ENCODE results near the gene MAPKAP1.

MAPKAP1 gene

GRCh38 chr9:125415583-125416460 lies 291.2 kb downstream of the MAPKAP1 start:
- no peaks in the 10 kb centered on the region for H3K79me2 ChIP-seq (ENCODE audit: control insufficient read depth, insufficient read depth, low read length, poor library complexity)
- H3K36me3 ChIP-seq (ENCODE audit: control insufficient read depth in 1 of 2, insufficient read depth in 2 of 2, low read length in 2 of 2) = no peaks in the 10 kb centered on the region
- no peak for DNase-seq
- no peak overlapping the region for H4K91ac ChIP-seq (ENCODE audit: low read depth, low read length)
- H2BK12ac ChIP-seq (ENCODE audit: low read length) = no peak overlapping the region
- H3K79me1 ChIP-seq (ENCODE audit: low read length) = no peaks in the 10 kb centered on the region
- no peak overlapping the region for H3K9ac ChIP-seq (ENCODE audit: low read length)
- H4K8ac ChIP-seq (ENCODE audit: low read depth, low read length) = no peak overlapping the region
- H2BK5ac ChIP-seq (ENCODE audit: low read depth, low read length, poor library complexity) = no peak overlapping the region
- H3K9me3 ChIP-seq (ENCODE audit: insufficient read depth, low read depth, low read length) = no peaks in the 10 kb centered on the region
- no peak overlapping the region for H3K4me3 ChIP-seq (ENCODE audit: low read depth, low read length)
- no peak overlapping the region for H4K12ac ChIP-seq (ENCODE audit: low read depth, low read length)
- H3K27ac ChIP-seq (ENCODE audit: low read depth, low read length) = no peak overlapping the region
- H2AK5ac ChIP-seq (ENCODE audit: low read length) = no peak overlapping the region
- no peaks in the 10 kb centered on the region for H3K27me3 ChIP-seq (ENCODE audit: insufficient read depth, low read length)
- no peak overlapping the region for H2AFZ ChIP-seq (ENCODE audit: insufficient read depth, low read length, poor library complexity)
- WGBS (ENCODE audit: extremely low coverage, insufficient coverage, insufficient read length) = no CpG with 5 or more reads among the region's 23 CpGs
- no peak overlapping the region for H2BK120ac ChIP-seq (ENCODE audit: insufficient read depth, low read length, poor library complexity)
- no peak overlapping the region for H3K4me2 ChIP-seq (ENCODE audit: low read length)
- no peaks in the 10 kb centered on the region for H3K4me1 ChIP-seq (ENCODE audit: control insufficient read depth in 1 of 2, insufficient read depth in 2 of 2, low read length in 2 of 2)
- no peak overlapping the region for H3K18ac ChIP-seq (ENCODE audit: low read length)
- H3K14ac ChIP-seq (ENCODE audit: low read length) = no peak overlapping the region
- H3K4ac ChIP-seq (ENCODE audit: low read depth, low read length) = no peak overlapping the region
- H3K23ac ChIP-seq (ENCODE audit: low read length) = no peak overlapping the region

- H3K9ac ChIP-seq (ENCODE audit: low read length) = no peak overlapping the region
- no peak overlapping the region for H4K91ac ChIP-seq (ENCODE audit: low read depth, low read length)
- H3K18ac ChIP-seq (ENCODE audit: low read length) = no peak overlapping the region
- H3K79me1 ChIP-seq (ENCODE audit: low read length) = peaks cover 1% of the 10 kb centered on the region
- H3K4me3 ChIP-seq (ENCODE audit: low read depth, low read length) = no peak overlapping the region
- no peak overlapping the region for H3K4me2 ChIP-seq (ENCODE audit: low read length)
- H4K12ac ChIP-seq (ENCODE audit: low read depth, low read length) = no peak overlapping the region
- no peak overlapping the region for H2AK5ac ChIP-seq (ENCODE audit: low read length)
- H3K4me1 ChIP-seq (ENCODE audit: control insufficient read depth in 1 of 2, insufficient read depth in 2 of 2, low read length in 2 of 2) = peaks cover 0 to under 1% of the 10 kb centered on the region in 2 experiments
- no peak overlapping the region for H3K23ac ChIP-seq (ENCODE audit: low read length)
- H2AFZ ChIP-seq (ENCODE audit: insufficient read depth, low read length, poor library complexity) = no peak overlapping the region
- H2BK12ac ChIP-seq (ENCODE audit: low read length) = no peak overlapping the region
- no peak overlapping the region for H3K14ac ChIP-seq (ENCODE audit: low read length)
- H4K8ac ChIP-seq (ENCODE audit: low read depth, low read length) = no peak overlapping the region
- no CpG with 5 or more reads among the region's 8 CpGs for WGBS (ENCODE audit: extremely low coverage, insufficient coverage, insufficient read length)
- H3K27ac ChIP-seq (ENCODE audit: low read depth, low read length) = no peak overlapping the region
- no peak overlapping the region for H3K4ac ChIP-seq (ENCODE audit: low read depth, low read length)
- peaks cover under 1% of the 10 kb centered on the region for H3K79me2 ChIP-seq (ENCODE audit: control insufficient read depth, insufficient read depth, low read length, poor library complexity)
- no peak for DNase-seq
- H3K9me3 ChIP-seq (ENCODE audit: insufficient read depth, low read depth, low read length) = peaks cover 3% of the 10 kb centered on the region
- H3K27me3 ChIP-seq (ENCODE audit: insufficient read depth, low read length) = no peaks in the 10 kb centered on the region
- no peak overlapping the region for H2BK120ac ChIP-seq (ENCODE audit: insufficient read depth, low read length, poor library complexity)
- no peaks in the 10 kb centered on the region for H3K36me3 ChIP-seq (ENCODE audit: control insufficient read depth in 1 of 2, insufficient read depth in 2 of 2, low read length in 2 of 2)
- no peak overlapping the region for H2BK5ac ChIP-seq (ENCODE audit: low read depth, low read length, poor library complexity)
Observed at GRCh38 chr9:125413579-125413978, 293.4 kb downstream of the MAPKAP1 start.

DNA sequence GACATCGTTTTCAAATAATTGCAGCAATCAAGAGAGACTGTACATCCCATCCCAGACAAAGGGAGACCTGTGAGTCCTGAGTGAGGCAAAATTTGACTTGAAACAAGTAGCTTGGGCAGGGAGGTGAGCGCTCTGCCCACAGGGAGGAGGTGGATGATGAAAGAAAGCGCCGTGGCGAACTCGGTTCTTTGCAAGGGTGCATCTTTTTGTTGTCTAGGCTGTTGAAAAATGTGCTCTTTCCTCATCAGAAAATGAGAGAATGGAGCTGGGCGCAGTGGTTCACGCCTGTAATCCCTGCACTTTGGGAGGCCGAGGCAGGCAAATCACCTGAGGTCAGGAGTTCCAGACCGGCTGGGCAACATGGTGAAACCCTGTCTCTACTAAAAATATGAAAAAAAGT lies 294.8 kb downstream of the MAPKAP1 start:
- peaks cover 7% of the 10 kb centered on the region for H3K79me1 ChIP-seq (ENCODE audit: low read length)
- no peak overlapping the region for H3K4me2 ChIP-seq (ENCODE audit: low read length)
- H3K9ac ChIP-seq (ENCODE audit: low read length) = no peak overlapping the region
- no peak overlapping the region for H3K14ac ChIP-seq (ENCODE audit: low read length)
- H2BK5ac ChIP-seq (ENCODE audit: low read depth, low read length, poor library complexity) = no peak overlapping the region
- H3K27ac ChIP-seq (ENCODE audit: low read depth, low read length) = no peak overlapping the region
- H3K9me3 ChIP-seq (ENCODE audit: insufficient read depth, low read depth, low read length) = peaks cover 3% of the 10 kb centered on the region
- H3K79me2 ChIP-seq (ENCODE audit: control insufficient read depth, insufficient read depth, low read length, poor library complexity) = peaks cover 7% of the 10 kb centered on the region
- no peak overlapping the region for H4K8ac ChIP-seq (ENCODE audit: low read depth, low read length)
- H3K36me3 ChIP-seq (ENCODE audit: control insufficient read depth in 1 of 2, insufficient read depth in 2 of 2, low read length in 2 of 2) = no peaks in the 10 kb centered on the region
- no CpG with 5 or more reads among the region's 10 CpGs for WGBS (ENCODE audit: extremely low coverage, insufficient coverage, insufficient read length)
- H3K18ac ChIP-seq (ENCODE audit: low read length) = no peak overlapping the region
- no peak overlapping the region for H3K4ac ChIP-seq (ENCODE audit: low read depth, low read length)
- H3K4me3 ChIP-seq (ENCODE audit: low read depth, low read length) = no peak overlapping the region
- H2AK5ac ChIP-seq (ENCODE audit: low read length) = no peak overlapping the region
- H2AFZ ChIP-seq (ENCODE audit: insufficient read depth, low read length, poor library complexity) = no peak overlapping the region
- no peak overlapping the region for H2BK12ac ChIP-seq (ENCODE audit: low read length)
- no peak overlapping the region for H4K91ac ChIP-seq (ENCODE audit: low read depth, low read length)
- peak; percentile 70 to 80 for DNase-seq
- H2BK120ac ChIP-seq (ENCODE audit: insufficient read depth, low read length, poor library complexity) = no peak overlapping the region
- H4K12ac ChIP-seq (ENCODE audit: low read depth, low read length) = no peak overlapping the region
- H3K23ac ChIP-seq (ENCODE audit: low read length) = no peak overlapping the region
- peaks cover 0 to 3% of the 10 kb centered on the region in 2 experiments for H3K4me1 ChIP-seq (ENCODE audit: control insufficient read depth in 1 of 2, insufficient read depth in 2 of 2, low read length in 2 of 2)
- no peaks in the 10 kb centered on the region for H3K27me3 ChIP-seq (ENCODE audit: insufficient read depth, low read length)

- Histone ChIP-seq H4K91ac (ENCODE audit: low read depth, low read length) (no peak overlapping the region), H3K36me3 (ENCODE audit: control insufficient read depth in 1 of 2, insufficient read depth in 2 of 2, low read length in 2 of 2) (no peaks in the 10 kb centered on the region), H3K4me1 (ENCODE audit: control insufficient read depth in 1 of 2, insufficient read depth in 2 of 2, low read length in 2 of 2) (peaks cover 0 to 3% of the 10 kb centered on the region in 2 experiments), H4K12ac (ENCODE audit: low read depth, low read length) (no peak overlapping the region), H3K4ac (ENCODE audit: low read depth, low read length) (no peak overlapping the region), H3K23ac (ENCODE audit: low read length) (no peak overlapping the region), H2AK5ac (ENCODE audit: low read length) (no peak overlapping the region), H3K4me3 (ENCODE audit: low read depth, low read length) (no peak overlapping the region), H3K18ac (ENCODE audit: low read length) (no peak overlapping the region), H2BK12ac (ENCODE audit: low read length) (no peak overlapping the region), H4K8ac (ENCODE audit: low read depth, low read length) (no peak overlapping the region), H2AFZ (ENCODE audit: insufficient read depth, low read length, poor library complexity) (no peak overlapping the region), H3K79me2 (ENCODE audit: control insufficient read depth, insufficient read depth, low read length, poor library complexity) (peaks cover 7% of the 10 kb centered on the region), H2BK5ac (ENCODE audit: low read depth, low read length, poor library complexity) (no peak overlapping the region), H3K14ac (ENCODE audit: low read length) (no peak overlapping the region), H3K4me2 (ENCODE audit: low read length) (no peak overlapping the region), H3K27me3 (ENCODE audit: insufficient read depth, low read length) (no peaks in the 10 kb centered on the region), H3K9ac (ENCODE audit: low read length) (no peak overlapping the region), H3K27ac (ENCODE audit: low read depth, low read length) (no peak overlapping the region), H3K9me3 (ENCODE audit: insufficient read depth, low read depth, low read length) (peaks cover 3% of the 10 kb centered on the region), H2BK120ac (ENCODE audit: insufficient read depth, low read length, poor library complexity) (no peak overlapping the region), H3K79me1 (ENCODE audit: low read length) (peaks cover 7% of the 10 kb centered on the region)
- WGBS (ENCODE audit: extremely low coverage, insufficient coverage, insufficient read length) = no CpG with 5 or more reads among the region's 14 CpGs
- no peak for DNase-seq
Observed at GRCh38 chr9:125411171-125411756, 295.7 kb downstream of the MAPKAP1 start.

All from trophoblast cell (in vitro differentiated cells and primary cell).